ENCODE data around the gene DEFB114. TPM values are rescaled to one million over a fixed set of nuclear protein-coding genes. Genes with fewer than 3 reads are reported as not detected.

The DEFB114 gene
- total RNA-seq, 3 donors from 2014 or later, result not detected

- Histone ChIP-seq H3K27me3 (peaks cover 0 to 3% of the 10 kb centered on the region in 2 donors), H3K27ac (no peak overlapping the region), H3K36me3 (no peaks in the 10 kb centered on the region), H3K4me3 (no peak overlapping the region), H3K4me1 (no peaks in the 10 kb centered on the region), H3K9me3 (no peaks in the 10 kb centered on the region)
- TF ChIP-seq POLR2A (IDR thresholded peaks at IDR 0.05) (no peak), CTCF (IDR thresholded peaks at IDR 0.05) (no peak), POLR2AphosphoS5 (IDR thresholded peaks at IDR 0.05) (no peak)
- intact Hi-C loops (cut with DNase I; ENCODE audit: low total_unique reads), result no loop called here
- no peak for DNase-seq (ENCODE audit: low spot score in 2 of 2)
Measured at GRCh38 chr6:49933526-49933925, 30.4 kb downstream of the DEFB114 start.

GRCh38 chr6:49929340-49929739 lies 34.6 kb downstream of the DEFB114 start:
- Histone ChIP-seq H3K4me3 (no peak overlapping the region), H3K9me3 (no peaks in the 10 kb centered on the region), H3K27me3 (peaks cover 0 to 3% of the 10 kb centered on the region in 2 donors), H3K4me1 (no peaks in the 10 kb centered on the region), H3K36me3 (no peaks in the 10 kb centered on the region), H3K27ac (no peak overlapping the region)
- intact Hi-C loops (cut with DNase I; ENCODE audit: low total_unique reads), result no loop called here
- TF ChIP-seq POLR2AphosphoS5 (IDR thresholded peaks at IDR 0.05) (no peak), CTCF (IDR thresholded peaks at IDR 0.05) (no peak), POLR2A (IDR thresholded peaks at IDR 0.05) (no peak)
- DNase-seq (ENCODE audit: low spot score in 2 of 2), result no peak

- Histone ChIP-seq H3K4me1 (no peaks in the 10 kb centered on the region), H3K9me3 (no peaks in the 10 kb centered on the region), H3K27me3 (no peaks in the 10 kb centered on the region), H3K27ac (no peak overlapping the region), H3K36me3 (no peaks in the 10 kb centered on the region), H3K4me3 (no peak overlapping the region)
- intact Hi-C loops (cut with DNase I; ENCODE audit: low total_unique reads), result no loop called here
- DNase-seq (ENCODE audit: low spot score in 2 of 2), result no peak
- TF ChIP-seq CTCF (IDR thresholded peaks at IDR 0.05) (no peak), POLR2A (IDR thresholded peaks at IDR 0.05) (no peak), POLR2AphosphoS5 (IDR thresholded peaks at IDR 0.05) (no peak)
Measured at GRCh38 chr6:49923826-49924225, 40.1 kb downstream of the DEFB114 start.

- Histone ChIP-seq H3K4me1 (no peaks in the 10 kb centered on the region), H3K27ac (no peak overlapping the region), H3K4me3 (no peak overlapping the region), H3K36me3 (no peaks in the 10 kb centered on the region), H3K9me3 (no peaks in the 10 kb centered on the region), H3K27me3 (no peaks in the 10 kb centered on the region)
- intact Hi-C loops (cut with DNase I; ENCODE audit: low total_unique reads), result no loop called here
- no peak for DNase-seq (ENCODE audit: low spot score in 2 of 2)
- TF ChIP-seq POLR2A (IDR thresholded peaks at IDR 0.05) (no peak), POLR2AphosphoS5 (IDR thresholded peaks at IDR 0.05) (no peak), CTCF (IDR thresholded peaks at IDR 0.05) (no peak)
Measured at GRCh38 chr6:49919935-49920644, 43.9 kb downstream of the DEFB114 start.

GRCh38 chr6:49919261-49919660 lies 44.7 kb downstream of the DEFB114 start:
- no peaks in the 10 kb centered on the region for H3K27me3 ChIP-seq
- H3K36me3 ChIP-seq, result no peaks in the 10 kb centered on the region
- H3K9me3 ChIP-seq, result no peaks in the 10 kb centered on the region
- no peak overlapping the region for H3K4me3 ChIP-seq
- intact Hi-C loops (cut with DNase I; ENCODE audit: low total_unique reads), result no loop called here
- no peak for TF ChIP-seq POLR2A (IDR thresholded peaks at IDR 0.05)
- TF ChIP-seq CTCF (IDR thresholded peaks at IDR 0.05), result no peak
- TF ChIP-seq POLR2AphosphoS5 (IDR thresholded peaks at IDR 0.05), result no peak
- H3K27ac ChIP-seq, result no peak overlapping the region
- no peak for DNase-seq (ENCODE audit: low spot score in 2 of 2)
- no peaks in the 10 kb centered on the region for H3K4me1 ChIP-seq
